Ascending aorta (tissue), 2 donors: Measurements from ENCODE around the gene PCDHGA1. TPM values are rescaled to one million over a fixed set of nuclear protein-coding genes. Genes with fewer than 3 reads are reported as not detected.
"Not testable (repeated sequence)": the region's sequence is repeated elsewhere in the genome, so short reads cannot be mapped to it uniquely, and the experiment has no call there.

Source experiments
- DNase-seq, 2 donors: peaks; one replicate each; pipeline ENCODE4 v3.0.0-alpha.2; 2019; ENCODE audit warnings: low spot score in 2 of 2
- H3K27ac ChIP-seq, 2 donors: fragments of 200-600 bp; sonication (generic); one replicate each; pipeline ENCODE4 v1.5.1; 2016 to 2017; ENCODE audit warnings: mild to moderate bottlenecking in 1 of 2
- H3K27me3 ChIP-seq: fragments of 200-600 bp; sonication (generic); one replicate; pipeline ENCODE4 v1.5.1; 2017
- H3K36me3 ChIP-seq, 2 donors: fragments of 200-600 bp; sonication (generic); one replicate each; pipeline ENCODE4 v1.5.1; 2016
- H3K4me1 ChIP-seq, 2 donors: fragments of 200-600 bp; sonication (generic); one replicate each; pipeline ENCODE4 v1.5.1; 2016 to 2017; ENCODE audit warnings: mild to moderate bottlenecking in 1 of 2
- H3K4me3 ChIP-seq, 2 donors: fragments of 200-600 bp; sonication (generic); one replicate each; pipeline ENCODE4 v1.5.1; 2016 to 2017; ENCODE audit warnings: mild to moderate bottlenecking in 1 of 2
- H3K9me3 ChIP-seq, 2 donors: fragments of 200-600 bp; sonication (generic); one replicate each; pipeline ENCODE4 v1.5.1; 2016
- intact Hi-C: fragments of 100-400 bp; cut with DNase I; formaldehyde crosslinking; loops from one replicate; pipeline ENCODE4 v1.15.1; 2023
- total RNA-seq: library from RNA; depleted of rRNA; stranded (reverse); fragments of >200 nt; gene quantifications from one replicate; pipeline ENCODE4 v1.1.0, GENCODE V29; 2016
- TF ChIP-seq, protein P1 (sequence below), 3 experiments: fragments of 200-600 bp in 2 of 3; fragments of 450-650 bp in 1 of 3; sonication (generic) in 2 of 3; IDR thresholded peaks; one replicate each; pipeline ENCODE4 v1.5.1; 2016 to 2019; ENCODE audit warnings: antibody characterized with exemption in 3 of 3, mild to moderate bottlenecking in 1 of 3, moderate library complexity in 1 of 3

Gene PCDHGA1
- total RNA-seq, 1 donor from 2014 or later = not detected

DNA sequence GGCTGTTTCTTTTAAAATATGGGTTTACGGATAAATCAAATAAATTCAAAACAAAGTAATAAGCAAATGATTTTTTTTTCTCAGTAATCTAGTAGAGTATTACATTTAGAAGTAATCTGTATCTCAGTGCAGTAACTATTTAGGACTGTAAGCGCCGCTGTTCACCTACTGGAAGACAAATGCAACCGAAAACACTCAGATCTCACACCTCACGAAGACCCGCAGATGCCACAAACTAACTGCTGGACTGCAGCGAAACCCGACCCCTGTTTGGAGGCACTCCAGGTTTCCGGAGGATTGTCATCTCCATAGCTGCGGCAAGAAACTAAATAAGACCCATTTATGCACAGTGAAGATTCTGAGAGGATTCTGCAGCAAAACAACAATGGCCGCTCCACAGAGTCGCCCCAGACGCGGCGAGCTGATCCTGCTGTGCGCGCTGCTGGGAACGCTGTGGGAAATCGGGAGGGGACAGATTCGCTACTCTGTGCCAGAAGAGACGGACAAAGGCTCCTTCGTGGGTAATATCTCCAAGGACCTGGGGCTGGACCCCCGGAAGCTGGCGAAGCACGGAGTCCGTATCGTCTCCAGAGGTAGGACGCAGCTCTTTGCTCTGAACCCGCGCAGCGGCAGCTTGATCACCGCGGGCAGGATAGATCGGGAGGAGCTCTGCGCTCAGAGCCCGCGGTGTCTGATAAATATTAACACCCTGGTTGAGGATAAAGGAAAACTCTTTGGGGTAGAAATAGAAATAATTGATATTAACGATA is 62.3 kb downstream of the PCDHGA1 start, which contains the start of gene PCDHGA8:
Gene PCDHGA8, plus strand, starts transcription at position 205 of the 770 bp plus-strand sequence. Its CDS starts 181 bp downstream, at position 386.
- Histone ChIP-seq H3K36me3 (peaks cover 0 to 9% of the 10 kb centered on the region in 2 donors), H3K27ac (no peak within 1 kb of the TSS), H3K27me3 (no peaks in the 10 kb centered on the region), H3K4me3 (no peak within 1 kb of the TSS), H3K4me1 (no peaks in the 10 kb centered on the region), H3K9me3 (peaks cover 78 to 97% of the 10 kb centered on the region in 2 donors)
- intact Hi-C loops = no loop called here
- TF ChIP-seq, protein P1, sequence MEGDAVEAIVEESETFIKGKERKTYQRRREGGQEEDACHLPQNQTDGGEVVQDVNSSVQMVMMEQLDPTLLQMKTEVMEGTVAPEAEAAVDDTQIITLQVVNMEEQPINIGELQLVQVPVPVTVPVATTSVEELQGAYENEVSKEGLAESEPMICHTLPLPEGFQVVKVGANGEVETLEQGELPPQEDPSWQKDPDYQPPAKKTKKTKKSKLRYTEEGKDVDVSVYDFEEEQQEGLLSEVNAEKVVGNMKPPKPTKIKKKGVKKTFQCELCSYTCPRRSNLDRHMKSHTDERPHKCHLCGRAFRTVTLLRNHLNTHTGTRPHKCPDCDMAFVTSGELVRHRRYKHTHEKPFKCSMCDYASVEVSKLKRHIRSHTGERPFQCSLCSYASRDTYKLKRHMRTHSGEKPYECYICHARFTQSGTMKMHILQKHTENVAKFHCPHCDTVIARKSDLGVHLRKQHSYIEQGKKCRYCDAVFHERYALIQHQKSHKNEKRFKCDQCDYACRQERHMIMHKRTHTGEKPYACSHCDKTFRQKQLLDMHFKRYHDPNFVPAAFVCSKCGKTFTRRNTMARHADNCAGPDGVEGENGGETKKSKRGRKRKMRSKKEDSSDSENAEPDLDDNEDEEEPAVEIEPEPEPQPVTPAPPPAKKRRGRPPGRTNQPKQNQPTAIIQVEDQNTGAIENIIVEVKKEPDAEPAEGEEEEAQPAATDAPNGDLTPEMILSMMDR (IDR thresholded peaks at IDR 0.05) = no peak
- no peak for DNase-seq

DNA sequence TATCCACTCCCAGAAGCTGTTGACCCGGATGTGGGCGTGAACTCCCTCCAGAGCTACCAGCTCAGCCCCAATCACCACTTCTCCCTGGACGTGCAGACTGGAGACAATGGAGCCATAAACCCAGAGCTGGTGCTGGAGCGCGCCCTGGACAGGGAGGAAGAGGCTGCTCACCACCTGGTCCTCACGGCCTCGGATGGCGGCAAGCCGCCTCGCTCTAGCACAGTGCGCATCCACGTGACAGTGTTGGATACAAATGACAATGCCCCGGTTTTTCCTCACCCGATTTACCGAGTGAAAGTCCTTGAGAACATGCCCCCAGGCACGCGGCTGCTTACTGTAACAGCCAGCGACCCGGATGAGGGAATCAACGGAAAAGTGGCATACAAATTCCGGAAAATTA is 63.0 kb downstream of the PCDHGA1 start:
- DNase-seq = no peak
- no peak overlapping the region for H3K27ac ChIP-seq
- intact Hi-C loops = no loop called here
- no peak overlapping the region for H3K4me3 ChIP-seq
- no peaks in the 10 kb centered on the region for H3K4me1 ChIP-seq
- peaks cover 78 to 97% of the 10 kb centered on the region in 2 donors for H3K9me3 ChIP-seq
- TF ChIP-seq, protein P1 (IDR thresholded peaks at IDR 0.05) = no peak
- no peaks in the 10 kb centered on the region for H3K27me3 ChIP-seq
- peaks cover 0 to 9% of the 10 kb centered on the region in 2 donors for H3K36me3 ChIP-seq

DNA sequence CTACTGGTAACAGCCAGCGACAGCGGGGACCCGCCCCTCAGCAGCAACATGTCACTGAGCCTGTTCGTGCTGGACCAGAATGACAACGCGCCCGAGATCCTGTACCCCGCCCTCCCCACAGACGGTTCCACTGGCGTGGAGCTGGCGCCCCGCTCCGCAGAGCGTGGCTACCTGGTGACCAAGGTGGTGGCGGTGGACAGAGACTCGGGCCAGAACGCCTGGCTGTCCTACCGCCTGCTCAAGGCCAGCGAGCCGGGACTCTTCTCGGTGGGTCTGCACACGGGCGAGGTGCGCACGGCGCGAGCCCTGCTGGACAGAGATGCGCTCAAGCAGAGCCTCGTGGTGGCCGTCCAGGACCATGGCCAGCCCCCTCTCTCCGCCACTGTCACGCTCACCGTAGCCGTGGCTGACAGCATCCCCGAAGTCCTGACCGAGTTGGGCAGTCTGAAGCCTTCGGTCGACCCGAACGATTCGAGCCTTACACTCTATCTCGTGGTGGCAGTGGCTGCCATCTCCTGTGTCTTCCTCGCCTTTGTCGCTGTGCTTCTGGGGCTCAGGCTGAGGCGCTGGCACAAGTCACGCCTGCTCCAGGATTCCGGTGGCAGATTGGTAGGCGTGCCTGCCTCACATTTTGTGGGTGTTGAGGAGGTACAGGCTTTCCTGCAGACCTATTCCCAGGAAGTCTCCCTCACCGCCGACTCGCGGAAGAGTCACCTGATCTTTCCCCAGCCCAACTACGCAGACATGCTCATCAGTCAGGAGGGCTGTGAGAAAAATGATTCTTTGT is 64.3 kb downstream of the PCDHGA1 start:
- intact Hi-C loops, H3K27ac ChIP-seq, H3K36me3 ChIP-seq, H3K4me3 ChIP-seq, H3K27me3 ChIP-seq, H3K4me1 ChIP-seq, DNase-seq: not testable (repeated sequence)
- peaks cover 77 to 97% of the 10 kb centered on the region in 2 donors for H3K9me3 ChIP-seq

DNA sequence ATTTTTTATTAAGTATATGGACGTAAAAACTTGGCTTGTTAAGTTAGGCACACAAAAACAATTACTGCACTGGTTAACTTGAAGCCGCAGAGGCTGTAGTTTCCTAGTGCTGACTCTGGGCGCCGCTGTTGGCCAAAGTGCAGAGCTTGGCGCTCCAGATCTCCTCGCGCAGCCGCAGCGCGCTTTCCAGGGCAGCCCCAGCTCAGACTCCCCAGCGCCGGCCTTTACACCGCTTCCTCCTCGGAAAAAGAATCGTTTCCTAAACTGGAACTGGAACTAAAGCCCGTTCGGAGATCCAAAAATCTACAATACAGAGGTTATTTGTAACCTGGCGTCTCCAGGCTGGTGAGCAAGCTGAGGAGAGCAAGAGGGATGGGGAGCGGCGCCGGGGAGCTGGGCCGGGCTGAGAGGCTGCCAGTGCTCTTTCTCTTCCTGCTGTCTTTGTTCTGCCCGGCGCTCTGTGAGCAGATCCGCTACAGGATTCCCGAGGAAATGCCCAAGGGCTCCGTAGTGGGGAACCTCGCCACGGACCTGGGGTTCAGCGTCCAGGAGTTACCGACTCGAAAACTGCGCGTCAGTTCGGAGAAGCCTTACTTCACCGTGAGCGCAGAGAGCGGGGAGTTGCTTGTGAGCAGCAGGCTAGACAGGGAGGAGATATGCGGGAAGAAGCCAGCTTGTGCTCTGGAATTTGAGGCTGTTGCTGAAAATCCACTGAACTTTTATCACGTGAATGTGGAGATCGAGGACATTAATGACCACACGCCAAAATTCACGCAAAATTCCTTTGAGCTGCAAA is 67.6 kb downstream of the PCDHGA1 start, which contains the start of gene PCDHGB5:
Gene PCDHGB5, plus strand, starts transcription at position 192 of the 796 bp plus-strand sequence. Its CDS starts 181 bp downstream, at position 373.
- peak within 1 kb of the TSS in 1 of 2 donors; percentile 18 for H3K27ac ChIP-seq
- intact Hi-C loops, DNase-seq, H3K4me1 ChIP-seq, H3K27me3 ChIP-seq, H3K36me3 ChIP-seq: not testable (repeated sequence)
- TF ChIP-seq, protein P1 (IDR thresholded peaks at IDR 0.05) = peak; percentile 21 to 39 (median 29)
- H3K4me3 ChIP-seq = peak within 1 kb of the TSS; percentile 33 to 38
- peaks cover 79 to 97% of the 10 kb centered on the region in 2 donors for H3K9me3 ChIP-seq

DNA sequence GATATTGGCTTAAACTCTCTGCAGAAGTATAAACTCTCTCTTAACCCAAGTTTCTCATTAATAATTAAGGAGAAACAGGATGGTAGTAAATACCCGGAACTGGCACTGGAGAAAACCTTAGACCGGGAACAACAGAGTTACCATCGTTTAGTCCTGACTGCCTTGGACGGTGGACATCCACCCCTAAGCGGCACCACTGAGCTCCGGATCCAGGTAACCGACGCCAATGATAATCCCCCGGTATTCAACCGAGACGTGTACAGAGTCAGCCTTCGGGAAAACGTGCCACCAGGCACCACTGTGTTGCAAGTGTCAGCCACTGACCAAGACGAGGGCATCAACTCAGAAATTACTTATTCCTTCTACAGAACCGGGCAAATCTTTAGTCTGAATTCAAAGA is 68.3 kb downstream of the PCDHGA1 start:
- DNase-seq = no peak
- H3K27ac ChIP-seq = no peak overlapping the region
- H3K4me1 ChIP-seq = no peaks in the 10 kb centered on the region
- H3K9me3 ChIP-seq = peaks cover 79 to 97% of the 10 kb centered on the region in 2 donors
- TF ChIP-seq, protein P1 (IDR thresholded peaks at IDR 0.05) = no peak
- intact Hi-C loops = no loop called here
- peaks cover 0 to 5% of the 10 kb centered on the region in 2 donors for H3K36me3 ChIP-seq
- peak overlapping the region in 1 of 2 donors; percentile 2 for H3K4me3 ChIP-seq
- H3K27me3 ChIP-seq = no peaks in the 10 kb centered on the region
